Activated gamma-delta T cell treated with anti-CD3 and anti-CD28 coated beads, Interleukin-2, amount 50 U/mL, for 16 hours (primary cell): ENCODE results near the gene GNPDA1.

Source experiments
- DNase-seq: peaks from one replicate; pipeline ENCODE4 v3.0.0-alpha.2; 2020; ENCODE audit warnings: low read depth

GNPDA1 gene

DNA sequence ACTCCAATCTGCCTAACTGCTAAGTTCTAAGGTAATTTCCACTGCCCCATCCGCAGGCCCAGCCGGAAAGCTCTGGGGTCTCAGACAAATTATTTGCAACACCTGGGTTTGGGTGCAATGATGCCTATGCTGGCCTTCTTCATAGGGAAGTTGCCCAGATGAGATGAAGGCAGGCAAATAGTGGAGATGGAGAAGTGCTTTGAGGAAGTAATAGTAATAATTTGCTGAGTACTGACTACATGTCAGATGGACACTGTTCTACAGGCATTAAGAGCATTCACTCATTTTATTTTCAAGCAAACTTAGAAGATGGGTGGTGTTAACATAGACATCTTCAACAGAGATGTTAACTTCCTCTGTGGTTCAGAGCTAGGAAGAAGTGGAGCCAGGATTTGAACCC, 58.6 kb downstream of the GNPDA1 start:
- DNase-seq, result no peak

DNA sequence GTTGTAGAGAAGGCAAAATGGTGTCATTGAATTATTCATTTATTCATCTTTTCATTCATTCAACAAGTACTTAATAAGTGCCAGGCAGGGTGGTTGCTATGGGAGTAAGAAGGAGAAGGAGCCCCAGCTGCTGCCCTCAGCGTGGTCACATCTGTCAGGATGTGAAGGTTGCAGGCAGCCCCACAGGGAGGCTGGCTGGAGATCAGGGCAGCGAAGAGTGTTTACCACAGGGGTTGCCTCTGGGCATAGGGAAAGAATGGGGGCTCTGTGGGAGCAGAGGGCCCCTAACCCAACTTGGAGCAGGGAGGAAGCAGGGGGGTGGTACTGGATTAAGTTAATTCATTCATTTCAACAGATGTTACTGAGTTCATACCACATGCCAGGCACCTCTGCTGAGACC, 60.8 kb downstream of the GNPDA1 start:
- no peak for DNase-seq

DNA sequence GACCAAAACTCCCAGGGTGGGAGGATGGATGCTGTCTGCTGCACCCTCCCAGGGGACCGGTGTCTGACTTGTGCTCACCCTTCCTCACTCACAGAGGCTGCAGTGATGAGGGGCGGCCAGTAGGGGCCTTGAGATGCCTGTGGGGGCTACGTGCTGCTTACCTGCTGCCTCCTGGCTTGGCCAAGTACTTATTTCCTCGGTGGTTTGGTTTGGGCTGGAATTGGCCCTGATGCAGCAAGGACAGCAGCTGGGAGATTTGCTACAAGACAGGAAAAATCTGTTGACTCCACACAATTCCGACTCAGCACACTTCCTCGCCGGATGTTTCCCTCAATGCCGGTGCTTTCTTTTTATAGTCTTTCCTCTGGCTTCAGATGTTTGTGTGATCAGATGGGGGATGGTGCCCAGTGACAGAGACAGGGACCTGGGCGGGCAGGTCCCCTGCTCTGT, 61.5 kb downstream of the GNPDA1 start:
- DNase-seq, result no peak
